A549 (cell line): ENCODE measurements around the gene LYAR. TPM values are rescaled to one million over a fixed set of nuclear protein-coding genes. Genes with fewer than 3 reads are reported as not detected.
A peak's percentile ranks its signal among the peaks of the same experiment; 100 is the strongest.
"Not testable (repeated sequence)": the region's sequence is repeated elsewhere in the genome, so short reads cannot be mapped to it uniquely, and the experiment has no call there.

Experiments
- ATAC-seq, 2 experiments: fragments of 200-7000 bp in 1 of 2; fragments of >200 bp in 1 of 2; cut with Nextera tagmentation in 1 of 2; cut with Tn5 transposase in 1 of 2; 3 replicates each; pipeline versions ENCODE4 v1.8.0 to v1.9.1; 2018 to 2020; ENCODE audit warnings: mild to moderate bottlenecking in 1 of 2, moderate library complexity in 1 of 2
- CTCF ChIA-PET: fragments of 300-600 bp; sonication (Branson Sonifier 250); formaldehyde crosslinking; extraction: SDS; loops from one replicate; lab custom pipeline; 2021; ENCODE audit warnings: antibody characterized with exemption, inconsistent platforms; lab: Yijun Ruan, JAX
- POLR2A ChIA-PET: fragments of 350-600 bp; formaldehyde crosslinking; extraction: SDS; loops from one replicate; lab custom pipeline; 2021; ENCODE audit warnings: antibody characterized with exemption, inconsistent platforms; lab: Yijun Ruan, JAX
- DNase-seq, 2 experiments: peaks; one replicate each; pipeline versions ENCODE4 v3.0.0 to v3.0.0-alpha.2; 2011 to 2016; ENCODE audit warnings: low read depth in 1 of 2, low spot score in 1 of 2
- FAIRE-seq: peaks from 2 replicates; lab custom pipeline; 2011; peaks lifted over from hg19 to GRCh38; lab: Jason Lieb, UNC
- H3K27ac ChIP-seq, 2 experiments: fragments of >200 bp; sonication (Bioruptor Twin); formaldehyde crosslinking; 3 replicates each; pipeline ENCODE4 v1.5.1; 2016 to 2017
- H3K4me1 ChIP-seq: fragments of >200 bp; sonication (Bioruptor Twin); formaldehyde crosslinking; 3 replicates; pipeline ENCODE4 v1.6.1; 2016
- H3K4me2 ChIP-seq: fragments of >200 bp; sonication (Bioruptor Twin); formaldehyde crosslinking; 3 replicates; pipeline ENCODE4 v1.6.1; 2016
- H3K4me3 ChIP-seq: fragments of >200 bp; sonication (Bioruptor Twin); formaldehyde crosslinking; 3 replicates; pipeline ENCODE4 v1.5.1; 2016
- H3K9me3 ChIP-seq: fragments of >200 bp; sonication (Bioruptor Twin); formaldehyde crosslinking; 3 replicates; pipeline ENCODE4 v1.6.1; 2016
- CBX2 ChIP-seq: fragments of 200-600 bp; sonication (generic); IDR thresholded peaks from 2 replicates; pipeline ENCODE4 v1.6.1; 2016; ENCODE audit warnings: low read depth, mild to moderate bottlenecking, borderline replicate concordance
- FOSB ChIP-seq: fragments of 250-450 bp; sonication (Bioruptor Pico); IDR thresholded peaks from 2 replicates; pipeline ENCODE4 v1.5.0; 2020; ENCODE audit warnings: mild to moderate bottlenecking, moderate library complexity
- FOSL2 ChIP-seq, 2 experiments: fragments of 450-650 bp in 1 of 2; fragments of >200 bp in 1 of 2; sonication (Bioruptor Twin) in 1 of 2; formaldehyde crosslinking; IDR thresholded peaks; 2 replicates each; pipeline versions ENCODE4 v1.5.0 to v1.6.1; 2016 to 2020; ENCODE audit warnings: mild to moderate bottlenecking in 1 of 2, moderate library complexity in 1 of 2
- GATA3 ChIP-seq: IDR thresholded peaks from 2 replicates; pipeline ENCODE4 v1.6.1; 2012; ENCODE audit warnings: borderline replicate concordance
- HEYL ChIP-seq: fragments of 250-450 bp; sonication (Bioruptor Pico); IDR thresholded peaks from 2 replicates; pipeline ENCODE4 v1.8.0; 2021; ENCODE audit warnings: mild to moderate bottlenecking, moderate library complexity
- KDM5A ChIP-seq: fragments of 200-600 bp; sonication (generic); IDR thresholded peaks from 2 replicates; pipeline ENCODE4 v1.6.1; 2016; ENCODE audit warnings: antibody characterized with exemption, mild to moderate bottlenecking
- NFE2L2 ChIP-seq: fragments of 150-350 bp; conservative IDR thresholded peaks from 2 replicates; pipeline ENCODE4 v1.6.1; 2014; ENCODE audit warnings: low read length
- PHF8 ChIP-seq: fragments of 200-600 bp; sonication (generic); IDR thresholded peaks from 2 replicates; pipeline ENCODE4 v1.6.1; 2016; ENCODE audit warnings: low read depth, mild to moderate bottlenecking, antibody characterized with exemption, moderate library complexity, borderline replicate concordance
- POLR2A ChIP-seq: IDR thresholded peaks from 2 replicates; pipeline ENCODE4 v1.6.1; 2012; ENCODE audit warnings: mild to moderate bottlenecking, low read length
- POLR2AphosphoS2 ChIP-seq: conservative IDR thresholded peaks from 2 replicates; pipeline ENCODE4 v1.6.1; 2012; ENCODE audit warnings: low read length, improper control_type of control experiment, inconsistent platforms
- RARB ChIP-seq: fragments of 250-450 bp; sonication (Bioruptor Pico); IDR thresholded peaks from 2 replicates; pipeline ENCODE4 v1.8.0; 2021; ENCODE audit warnings: mild to moderate bottlenecking, moderate library complexity
- RCOR1 ChIP-seq: fragments of 150-350 bp; IDR thresholded peaks from 2 replicates; pipeline ENCODE4 v1.6.1; 2014; ENCODE audit warnings: antibody characterized with exemption, low read length, low read depth
- SREBF2 ChIP-seq: fragments of 450-650 bp; IDR thresholded peaks from 2 replicates; pipeline ENCODE4 v1.6.1; 2014; ENCODE audit warnings: mild to moderate bottlenecking, moderate library complexity
- TP53 ChIP-seq: fragments of 250-450 bp; sonication (Bioruptor Pico); IDR thresholded peaks from 2 replicates; pipeline ENCODE4 v1.5.0; 2021; ENCODE audit warnings: mild to moderate bottlenecking, moderate library complexity
- ZNF302 ChIP-seq: fragments of 250-450 bp; sonication (Bioruptor Pico); IDR thresholded peaks from 2 replicates; pipeline ENCODE4 v1.9.0; 2021; ENCODE audit warnings: inconsistent platforms, mild to moderate bottlenecking, moderate library complexity
- WGBS: methylation state at CpG from one replicate; pipeline ENCODE4 v1.1.6; 2017; ENCODE audit errors: missing lambda C conversion rate; 5-methylcytosine and 5-hydroxymethylcytosine counted together
- polyA plus RNA-seq, 4 experiments: library from polyadenylated mRNA; depleted of rRNA in 3 of 4; stranded (reverse); fragments of >200 nt; fragmentation: RNase III in 1 of 4; extraction: RNeasy Plus Mini Kit Qiagen cat#74134 plus additional on column Dnase treatment in 1 of 4; gene quantifications; 2 replicates in 3 of 4; 3 replicates in 1 of 4; pipeline ENCODE4 v1.2.3, GENCODE V29; 2011 to 2017
- TF ChIP-seq, protein P1 (sequence below): IDR thresholded peaks from 2 replicates; pipeline ENCODE4 v1.6.1; 2012
- TF ChIP-seq, protein P2 (sequence below): fragments of >200 bp; sonication (Bioruptor Twin); formaldehyde crosslinking; IDR thresholded peaks from 3 replicates; pipeline ENCODE4 v1.5.1; 2016
- TF ChIP-seq, protein P3 (sequence below): fragments of 250-450 bp; sonication (Bioruptor Pico); IDR thresholded peaks from 2 replicates; pipeline ENCODE4 v1.5.0; 2021; ENCODE audit warnings: mild to moderate bottlenecking, moderate library complexity, borderline replicate concordance
- TF ChIP-seq, protein P4 (sequence below): fragments of >200 bp; sonication (Bioruptor Twin); formaldehyde crosslinking; IDR thresholded peaks from 3 replicates; pipeline ENCODE4 v1.6.1; 2016
- TF ChIP-seq, protein P5 (sequence below): fragments of 450-650 bp; IDR thresholded peaks from 2 replicates; pipeline ENCODE4 v1.6.1; 2014; ENCODE audit warnings: antibody characterized with exemption
- TF ChIP-seq, protein P6 (sequence below): fragments of 200-600 bp; sonication (generic); IDR thresholded peaks from 2 replicates; pipeline ENCODE4 v1.6.1; 2016; ENCODE audit warnings: antibody characterized with exemption, mild to moderate bottlenecking, moderate library complexity

The LYAR gene
- polyA plus RNA-seq, 2 of the 4 experiments (the other 2 are of a cell fraction), result 20.5 to 28.1 TPM

DNA sequence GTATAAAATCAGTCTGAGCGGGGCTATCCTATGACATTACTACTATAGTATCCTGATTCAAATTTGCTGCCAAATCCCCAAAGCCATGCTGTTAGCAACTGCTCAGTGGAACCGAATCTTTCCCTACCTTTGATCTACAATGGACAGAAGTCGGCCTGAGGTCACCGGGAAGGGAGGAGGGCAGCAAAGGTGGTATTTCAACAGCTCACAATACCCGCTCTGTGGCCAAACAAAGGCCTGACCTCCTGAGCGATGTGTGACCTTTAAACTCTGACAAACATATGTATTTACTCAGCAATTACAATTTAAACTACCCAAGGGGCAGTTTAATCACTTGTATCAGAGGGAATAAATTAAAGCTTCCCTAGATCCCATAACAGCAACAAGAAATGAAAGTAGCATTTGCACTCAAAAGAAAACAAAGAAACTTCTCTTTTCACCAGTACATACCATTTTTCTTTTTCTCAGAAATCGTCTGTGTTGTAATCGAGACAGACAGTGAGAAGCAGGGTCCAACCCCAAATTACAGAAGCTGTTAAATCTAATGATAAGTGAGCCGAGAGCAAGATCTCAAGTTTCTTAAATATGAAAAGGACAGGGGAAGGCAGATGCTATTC is 30.4 kb downstream of the LYAR start:
- peaks cover 10% of the 10 kb centered on the region; the same call in 2 of the 3 replicates for H3K4me1 ChIP-seq
- peak overlapping the region; percentile 66 for H3K4me2 ChIP-seq
- 23% methylated on average over 9 of the region's 9 CpGs for WGBS
- ChIA-PET CTCF (interaction anchor here (0.7 to 1.9 kb wide), 17 partner anchors 8 to 314 kb away, joined by 3 to 18 read pairs (median 3); partner anchors contain the start of gene TMEM128), POLR2A (interaction anchor here (1.4 kb wide), 1 partner anchor 12 kb away, joined by 5 read pairs; the partner anchor contains the start of gene TMEM128)
- ATAC-seq, result peak in 1 of 2 experiments; percentile 44; a peak in 2 of 6 replicates
- no peak overlapping the region for H3K27ac ChIP-seq
- FAIRE-seq, result no peak
- no peak for DNase-seq
- H3K9me3 ChIP-seq, result no peaks in the 10 kb centered on the region
- no peak overlapping the region for H3K4me3 ChIP-seq
- no peak for TF ChIP-seq RARB
- TF ChIP-seq, protein P1, sequence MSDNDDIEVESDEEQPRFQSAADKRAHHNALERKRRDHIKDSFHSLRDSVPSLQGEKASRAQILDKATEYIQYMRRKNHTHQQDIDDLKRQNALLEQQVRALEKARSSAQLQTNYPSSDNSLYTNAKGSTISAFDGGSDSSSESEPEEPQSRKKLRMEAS, result no peak
- no peak for TF ChIP-seq RCOR1
- TF ChIP-seq, protein P2, sequence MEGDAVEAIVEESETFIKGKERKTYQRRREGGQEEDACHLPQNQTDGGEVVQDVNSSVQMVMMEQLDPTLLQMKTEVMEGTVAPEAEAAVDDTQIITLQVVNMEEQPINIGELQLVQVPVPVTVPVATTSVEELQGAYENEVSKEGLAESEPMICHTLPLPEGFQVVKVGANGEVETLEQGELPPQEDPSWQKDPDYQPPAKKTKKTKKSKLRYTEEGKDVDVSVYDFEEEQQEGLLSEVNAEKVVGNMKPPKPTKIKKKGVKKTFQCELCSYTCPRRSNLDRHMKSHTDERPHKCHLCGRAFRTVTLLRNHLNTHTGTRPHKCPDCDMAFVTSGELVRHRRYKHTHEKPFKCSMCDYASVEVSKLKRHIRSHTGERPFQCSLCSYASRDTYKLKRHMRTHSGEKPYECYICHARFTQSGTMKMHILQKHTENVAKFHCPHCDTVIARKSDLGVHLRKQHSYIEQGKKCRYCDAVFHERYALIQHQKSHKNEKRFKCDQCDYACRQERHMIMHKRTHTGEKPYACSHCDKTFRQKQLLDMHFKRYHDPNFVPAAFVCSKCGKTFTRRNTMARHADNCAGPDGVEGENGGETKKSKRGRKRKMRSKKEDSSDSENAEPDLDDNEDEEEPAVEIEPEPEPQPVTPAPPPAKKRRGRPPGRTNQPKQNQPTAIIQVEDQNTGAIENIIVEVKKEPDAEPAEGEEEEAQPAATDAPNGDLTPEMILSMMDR, result no peak
- no peak for TF ChIP-seq ZNF302 (CRISPR knock-in tag)
- no peak for TF ChIP-seq CBX2
- no peak for TF ChIP-seq POLR2A
- TF ChIP-seq, protein P3, sequence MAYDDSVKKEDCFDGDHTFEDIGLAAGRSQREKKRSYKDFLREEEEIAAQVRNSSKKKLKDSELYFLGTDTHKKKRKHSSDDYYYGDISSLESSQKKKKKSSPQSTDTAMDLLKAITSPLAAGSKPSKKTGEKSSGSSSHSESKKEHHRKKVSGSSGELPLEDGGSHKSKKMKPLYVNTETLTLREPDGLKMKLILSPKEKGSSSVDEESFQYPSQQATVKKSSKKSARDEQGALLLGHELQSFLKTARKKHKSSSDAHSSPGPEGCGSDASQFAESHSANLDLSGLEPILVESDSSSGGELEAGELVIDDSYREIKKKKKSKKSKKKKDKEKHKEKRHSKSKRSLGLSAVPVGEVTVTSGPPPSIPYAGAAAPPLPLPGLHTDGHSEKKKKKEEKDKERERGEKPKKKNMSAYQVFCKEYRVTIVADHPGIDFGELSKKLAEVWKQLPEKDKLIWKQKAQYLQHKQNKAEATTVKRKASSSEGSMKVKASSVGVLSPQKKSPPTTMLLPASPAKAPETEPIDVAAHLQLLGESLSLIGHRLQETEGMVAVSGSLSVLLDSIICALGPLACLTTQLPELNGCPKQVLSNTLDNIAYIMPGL (CRISPR knock-in tag), result no peak
- no peak for TF ChIP-seq PHF8
- TF ChIP-seq FOSL2 (IDR thresholded peaks at IDR 0.05), result no peak
- no peak for TF ChIP-seq FOSL2 (CRISPR knock-in tag; IDR thresholded peaks at IDR 0.05)
- TF ChIP-seq, protein P4, sequence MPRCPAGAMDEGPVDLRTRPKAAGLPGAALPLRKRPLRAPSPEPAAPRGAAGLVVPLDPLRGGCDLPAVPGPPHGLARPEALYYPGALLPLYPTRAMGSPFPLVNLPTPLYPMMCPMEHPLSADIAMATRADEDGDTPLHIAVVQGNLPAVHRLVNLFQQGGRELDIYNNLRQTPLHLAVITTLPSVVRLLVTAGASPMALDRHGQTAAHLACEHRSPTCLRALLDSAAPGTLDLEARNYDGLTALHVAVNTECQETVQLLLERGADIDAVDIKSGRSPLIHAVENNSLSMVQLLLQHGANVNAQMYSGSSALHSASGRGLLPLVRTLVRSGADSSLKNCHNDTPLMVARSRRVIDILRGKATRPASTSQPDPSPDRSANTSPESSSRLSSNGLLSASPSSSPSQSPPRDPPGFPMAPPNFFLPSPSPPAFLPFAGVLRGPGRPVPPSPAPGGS, result no peak
- TF ChIP-seq, protein P5, sequence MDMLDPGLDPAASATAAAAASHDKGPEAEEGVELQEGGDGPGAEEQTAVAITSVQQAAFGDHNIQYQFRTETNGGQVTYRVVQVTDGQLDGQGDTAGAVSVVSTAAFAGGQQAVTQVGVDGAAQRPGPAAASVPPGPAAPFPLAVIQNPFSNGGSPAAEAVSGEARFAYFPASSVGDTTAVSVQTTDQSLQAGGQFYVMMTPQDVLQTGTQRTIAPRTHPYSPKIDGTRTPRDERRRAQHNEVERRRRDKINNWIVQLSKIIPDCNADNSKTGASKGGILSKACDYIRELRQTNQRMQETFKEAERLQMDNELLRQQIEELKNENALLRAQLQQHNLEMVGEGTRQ, result no peak
- no peak for TF ChIP-seq HEYL (CRISPR knock-in tag)

DNA sequence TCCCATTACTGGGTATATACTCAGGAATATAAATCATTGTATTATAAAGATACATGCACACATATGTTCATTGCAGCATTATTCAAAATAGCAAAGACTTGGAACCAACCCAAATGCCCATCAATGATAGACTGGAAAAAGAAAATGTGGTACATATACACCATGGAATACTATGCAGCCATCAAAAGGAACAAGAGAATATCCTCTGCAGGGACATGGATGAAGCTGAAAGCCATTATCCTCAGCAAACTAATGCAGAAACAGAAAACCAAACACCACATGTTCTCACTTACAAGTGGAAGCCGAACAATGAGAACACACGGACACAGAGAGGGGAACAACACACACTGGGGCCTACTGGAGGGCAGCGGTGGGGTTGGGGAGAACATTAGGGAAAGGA is 32.2 kb downstream of the LYAR start:
- WGBS, result 91% methylated on average over 3 of the region's 3 CpGs
- H3K4me3 ChIP-seq, DNase-seq, ATAC-seq, H3K27ac ChIP-seq, H3K9me3 ChIP-seq, FAIRE-seq, POLR2A ChIA-PET, H3K4me2 ChIP-seq: not testable (repeated sequence)
- CTCF ChIA-PET, result interaction anchor here (0.6 kb wide), 1 partner anchor 1456 kb away, joined by 3 read pairs; no protein-coding TSS in a partner anchor
- peaks cover 10% of the 10 kb centered on the region; the same call in 2 of the 3 replicates for H3K4me1 ChIP-seq

DNA sequence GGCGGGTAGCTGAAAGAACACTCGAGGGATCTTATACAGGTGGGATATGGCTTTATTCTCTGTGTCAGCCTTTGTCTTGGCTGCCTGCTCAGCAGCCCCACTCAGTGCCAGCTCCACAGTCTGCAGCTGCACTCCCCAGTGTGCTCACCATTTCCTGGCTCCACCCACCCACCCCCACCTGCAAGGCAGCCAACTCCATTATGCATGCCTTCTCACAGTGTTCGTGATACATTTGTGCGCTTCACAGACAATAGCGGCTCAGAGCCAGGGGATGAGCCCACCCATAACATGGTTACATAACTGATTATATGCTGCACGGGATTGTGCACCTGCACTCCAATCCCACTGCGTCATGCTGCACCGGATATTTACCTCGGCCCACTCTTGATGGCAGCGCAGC is 33.2 kb downstream of the LYAR start:
- H3K4me1 ChIP-seq, result peaks cover 10% of the 10 kb centered on the region; the same call in 2 of the 3 replicates
- no peak overlapping the region for H3K4me2 ChIP-seq
- no peaks in the 10 kb centered on the region for H3K9me3 ChIP-seq
- DNase-seq, result no peak
- no peak overlapping the region for H3K4me3 ChIP-seq
- ChIA-PET CTCF (interaction anchor here (1.2 kb wide), 1 partner anchor 79 kb away, joined by 6 read pairs; no protein-coding TSS in a partner anchor), POLR2A (no interaction called here)
- FAIRE-seq, result no peak
- WGBS, result 69% methylated on average over 9 of the region's 10 CpGs
- ATAC-seq, result no peak
- no peak overlapping the region for H3K27ac ChIP-seq
- TF ChIP-seq, protein P1, result no peak
- no peak for TF ChIP-seq ZNF302 (CRISPR knock-in tag)
- no peak for TF ChIP-seq SREBF2
- TF ChIP-seq POLR2AphosphoS2, result no peak
- no peak for TF ChIP-seq FOSB (CRISPR knock-in tag)
- no peak for TF ChIP-seq KDM5A
- TF ChIP-seq GATA3, result no peak
- TF ChIP-seq NFE2L2, result no peak
- TF ChIP-seq, protein P6, sequence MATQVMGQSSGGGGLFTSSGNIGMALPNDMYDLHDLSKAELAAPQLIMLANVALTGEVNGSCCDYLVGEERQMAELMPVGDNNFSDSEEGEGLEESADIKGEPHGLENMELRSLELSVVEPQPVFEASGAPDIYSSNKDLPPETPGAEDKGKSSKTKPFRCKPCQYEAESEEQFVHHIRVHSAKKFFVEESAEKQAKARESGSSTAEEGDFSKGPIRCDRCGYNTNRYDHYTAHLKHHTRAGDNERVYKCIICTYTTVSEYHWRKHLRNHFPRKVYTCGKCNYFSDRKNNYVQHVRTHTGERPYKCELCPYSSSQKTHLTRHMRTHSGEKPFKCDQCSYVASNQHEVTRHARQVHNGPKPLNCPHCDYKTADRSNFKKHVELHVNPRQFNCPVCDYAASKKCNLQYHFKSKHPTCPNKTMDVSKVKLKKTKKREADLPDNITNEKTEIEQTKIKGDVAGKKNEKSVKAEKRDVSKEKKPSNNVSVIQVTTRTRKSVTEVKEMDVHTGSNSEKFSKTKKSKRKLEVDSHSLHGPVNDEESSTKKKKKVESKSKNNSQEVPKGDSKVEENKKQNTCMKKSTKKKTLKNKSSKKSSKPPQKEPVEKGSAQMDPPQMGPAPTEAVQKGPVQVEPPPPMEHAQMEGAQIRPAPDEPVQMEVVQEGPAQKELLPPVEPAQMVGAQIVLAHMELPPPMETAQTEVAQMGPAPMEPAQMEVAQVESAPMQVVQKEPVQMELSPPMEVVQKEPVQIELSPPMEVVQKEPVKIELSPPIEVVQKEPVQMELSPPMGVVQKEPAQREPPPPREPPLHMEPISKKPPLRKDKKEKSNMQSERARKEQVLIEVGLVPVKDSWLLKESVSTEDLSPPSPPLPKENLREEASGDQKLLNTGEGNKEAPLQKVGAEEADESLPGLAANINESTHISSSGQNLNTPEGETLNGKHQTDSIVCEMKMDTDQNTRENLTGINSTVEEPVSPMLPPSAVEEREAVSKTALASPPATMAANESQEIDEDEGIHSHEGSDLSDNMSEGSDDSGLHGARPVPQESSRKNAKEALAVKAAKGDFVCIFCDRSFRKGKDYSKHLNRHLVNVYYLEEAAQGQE, result no peak
- TF ChIP-seq TP53 (CRISPR knock-in tag), result no peak
